Ramos (cell line): ENCODE measurements around the gene NUP210.

Source experiments
- in situ Hi-C: fragments of 300-500 bp; cut with MboI; formaldehyde crosslinking; loops from one replicate; pipeline ENCODE4 v1.14.3; 2022; ENCODE audit warnings: low sequenced_read_pairs; ENCODE audit not compliant: unreplicated experiment

Gene NUP210

GRCh38 chr3:13303410-13303809 lies 116.7 kb downstream of the NUP210 start:
- in situ Hi-C loops = no loop called here

GRCh38 chr3:13301286-13301987 lies 118.7 kb downstream of the NUP210 start:
- in situ Hi-C loops = no loop called here

- in situ Hi-C loops = no loop called here
These were observed 119.4 kb downstream of the NUP210 start for GRCh38 chr3:13300546-13301285.

GRCh38 chr3:13299531-13300155 lies 120.5 kb downstream of the NUP210 start:
- in situ Hi-C loops = no loop called here

GRCh38 chr3:13296662-13297061 lies 123.5 kb downstream of the NUP210 start:
- in situ Hi-C loops = no loop called here

- in situ Hi-C loops = no loop called here
These were observed 125.4 kb downstream of the NUP210 start for GRCh38 chr3:13294442-13295351.

- in situ Hi-C loops = no loop called here
These were observed 127.7 kb downstream of the NUP210 start for GRCh38 chr3:13292375-13292774.

- in situ Hi-C loops = no loop called here
These were observed 129.2 kb downstream of the NUP210 start for GRCh38 chr3:13290941-13291340.

- in situ Hi-C loops = no loop called here
These were observed 130.3 kb downstream of the NUP210 start for GRCh38 chr3:13289771-13290285.

- in situ Hi-C loops = no loop called here
These were observed 131.1 kb downstream of the NUP210 start for GRCh38 chr3:13288732-13289718.

GRCh38 chr3:13287833-13288232 lies 132.3 kb downstream of the NUP210 start:
- in situ Hi-C loops = no loop called here

GRCh38 chr3:13286873-13287272 lies 133.2 kb downstream of the NUP210 start:
- in situ Hi-C loops = no loop called here

- in situ Hi-C loops = no loop called here
These were observed 135.0 kb downstream of the NUP210 start for GRCh38 chr3:13285007-13285567.

GRCh38 chr3:13283877-13284264 lies 136.3 kb downstream of the NUP210 start:
- in situ Hi-C loops = no loop called here

GRCh38 chr3:13282986-13283876 lies 136.9 kb downstream of the NUP210 start:
- in situ Hi-C loops = no loop called here

- in situ Hi-C loops = no loop called here
These were observed 137.7 kb downstream of the NUP210 start for GRCh38 chr3:13282358-13282985.
